ENCODE data around the gene MIPOL1.
"Not testable (repeated sequence)": the region's sequence is repeated elsewhere in the genome, so short reads cannot be mapped to it uniquely, and the experiment has no call there.

MIPOL1 gene

GRCh38 chr14:37406095-37406494 lies 208.4 kb downstream of the MIPOL1 start:
- DNase-seq: no peak

- no peak for DNase-seq
Observed at GRCh38 chr14:37411079-37411735, 213.5 kb downstream of the MIPOL1 start.

GRCh38 chr14:37413050-37413449 lies 215.3 kb downstream of the MIPOL1 start:
- no peak for DNase-seq

GRCh38 chr14:37413504-37414003 lies 215.8 kb downstream of the MIPOL1 start:
- DNase-seq: no peak

- DNase-seq: no peak
Observed at GRCh38 chr14:37416264-37416663, 218.5 kb downstream of the MIPOL1 start.

GRCh38 chr14:37417151-37417550 lies 219.4 kb downstream of the MIPOL1 start:
- DNase-seq: no peak

GRCh38 chr14:37417833-37418232 lies 220.1 kb downstream of the MIPOL1 start:
- no peak for DNase-seq

- DNase-seq: no peak
Observed at GRCh38 chr14:37420622-37421021, 222.9 kb downstream of the MIPOL1 start.

GRCh38 chr14:37422319-37422718 lies 224.6 kb downstream of the MIPOL1 start:
- DNase-seq: no peak

GRCh38 chr14:37422748-37423147 lies 225.0 kb downstream of the MIPOL1 start:
- DNase-seq: no peak

GRCh38 chr14:37428954-37429353 lies 231.2 kb downstream of the MIPOL1 start:
- no peak for DNase-seq

GRCh38 chr14:37429618-37430017 lies 231.9 kb downstream of the MIPOL1 start:
- no peak for DNase-seq

GRCh38 chr14:37434867-37435266 lies 237.1 kb downstream of the MIPOL1 start:
- no peak for DNase-seq

GRCh38 chr14:37436519-37436918 lies 238.8 kb downstream of the MIPOL1 start:
- DNase-seq: no peak

GRCh38 chr14:37437490-37437889 lies 239.8 kb downstream of the MIPOL1 start:
- peak; percentile 47 for DNase-seq

GRCh38 chr14:37438444-37438843 lies 240.7 kb downstream of the MIPOL1 start:
- DNase-seq: no peak

GRCh38 chr14:37443461-37443860 lies 245.7 kb downstream of the MIPOL1 start:
- DNase-seq: no peak

- no peak for DNase-seq
Observed at GRCh38 chr14:37447883-37448391, 250.2 kb downstream of the MIPOL1 start.

- DNase-seq: no peak
Observed at GRCh38 chr14:37452323-37452722, 254.6 kb downstream of the MIPOL1 start.

- DNase-seq: no peak
Observed at GRCh38 chr14:37453985-37454384, 256.2 kb downstream of the MIPOL1 start.

- no peak for DNase-seq
Observed at GRCh38 chr14:37457334-37457733, 259.6 kb downstream of the MIPOL1 start.

- not testable (repeated sequence) for DNase-seq
Observed at GRCh38 chr14:37462426-37462825, 264.7 kb downstream of the MIPOL1 start.

GRCh38 chr14:37464192-37464858 lies 266.6 kb downstream of the MIPOL1 start:
- no peak for DNase-seq

- no peak for DNase-seq
Observed at GRCh38 chr14:37466003-37466622, 268.4 kb downstream of the MIPOL1 start.

All from DMS 273 treated with DMSO at 0.1 percent for 48 hours (cell line).